ENCODE data around the gene OR2V1. TPM values are rescaled to one million over a fixed set of nuclear protein-coding genes. Genes with fewer than 3 reads are reported as not detected.

Gene OR2V1
- total RNA-seq, 1 donor from 2014 or later = not detected

Other genes with a start within 250 kb of the OR2V1 start
- gene BTNL8, start 232.0 kb downstream of the OR2V1 start, total RNA-seq = not detected
- not detected for gene BTNL3, start 142.3 kb downstream of the OR2V1 start, total RNA-seq
- gene BTNL9, start 90.9 kb downstream of the OR2V1 start, total RNA-seq = 0.78 TPM
- gene OR2V2, start 16.4 kb upstream of the OR2V1 start, total RNA-seq = not detected
- 0.78 TPM for gene TRIM7, start 74.0 kb upstream of the OR2V1 start, total RNA-seq
- 11.9 TPM for gene TRIM41, start 92.1 kb upstream of the OR2V1 start, total RNA-seq
- 2,761 TPM for gene RACK1, start 112.7 kb upstream of the OR2V1 start, total RNA-seq
- gene TRIM52, start 130.0 kb upstream of the OR2V1 start, total RNA-seq = 10.8 TPM
- gene OR4F3, start 236.1 kb upstream of the OR2V1 start, total RNA-seq = not detected

All from occipital lobe (tissue), 1 donor.